Right renal cortex interstitium (tissue), 3 donors: Measurements from ENCODE around the gene ADGRL3. TPM values are rescaled to one million over a fixed set of nuclear protein-coding genes. Genes with fewer than 3 reads are reported as not detected.
"Not testable (repeated sequence)": the region's sequence is repeated elsewhere in the genome, so short reads cannot be mapped to it uniquely, and the experiment has no call there.

Experiments
- DNase-seq, 3 donors: peaks; one replicate each; pipeline ENCODE4 v3.0.0-alpha.2; 2013; ENCODE audit warnings: low read depth in 3 of 3, low spot score in 2 of 3
- polyA plus RNA-seq, 3 donors: library from polyadenylated mRNA; unstranded; fragments of 120-200 nt; gene quantifications; one replicate each; pipeline ENCODE4 v1.2.1, GENCODE V29; 2013; ENCODE audit not compliant: insufficient read length in 3 of 3

The ADGRL3 gene
- polyA plus RNA-seq, 3 donors = 24.5 to 30.2 (median 28.7) TPM

- DNase-seq = peak in 2 of 3 donors; percentile 6 to 15
These were observed 514.3 kb downstream of the ADGRL3 start for GRCh38 chr4:61714387-61714911.

DNA sequence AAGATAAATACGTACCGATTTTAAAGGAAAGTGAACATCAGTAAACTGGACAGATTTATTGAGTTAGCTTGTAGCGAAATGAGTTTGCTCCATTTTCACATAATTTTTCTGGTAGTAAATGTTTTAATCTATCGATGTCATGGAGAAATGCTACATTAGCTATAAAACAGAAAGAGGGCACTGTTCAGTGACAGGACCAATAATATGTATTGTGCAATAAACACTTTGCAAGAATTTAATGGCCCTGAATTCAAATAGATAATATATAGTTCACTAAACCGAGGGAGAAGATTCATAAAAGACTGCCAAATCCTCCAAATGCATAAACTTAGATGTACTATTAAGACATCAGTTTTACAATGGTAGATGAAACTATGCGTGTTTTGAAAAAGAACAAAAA, 516.3 kb downstream of the ADGRL3 start:
- DNase-seq = no peak

DNA sequence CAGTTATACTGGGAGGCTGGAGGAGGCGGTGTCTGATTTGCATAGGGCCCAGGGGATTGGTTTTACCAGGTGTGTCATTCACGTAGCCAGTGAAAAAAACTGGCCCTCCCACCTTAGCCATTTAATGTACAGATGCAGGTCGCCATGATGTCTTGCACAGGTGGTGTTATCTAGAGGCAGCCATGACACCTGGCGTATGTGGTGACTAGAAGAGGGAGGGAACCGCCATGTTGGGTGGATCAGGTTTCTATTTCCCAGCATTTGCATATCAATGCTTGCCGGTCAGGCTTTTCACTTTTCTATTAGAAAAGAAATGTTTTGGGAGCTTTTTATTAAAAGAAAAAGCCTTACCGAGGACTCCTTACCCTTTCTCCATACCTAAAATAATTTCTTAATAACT, 523.4 kb downstream of the ADGRL3 start:
- DNase-seq = no peak

GRCh38 chr4:61727286-61727685, 527.2 kb downstream of the ADGRL3 start:
- DNase-seq = no peak

DNA sequence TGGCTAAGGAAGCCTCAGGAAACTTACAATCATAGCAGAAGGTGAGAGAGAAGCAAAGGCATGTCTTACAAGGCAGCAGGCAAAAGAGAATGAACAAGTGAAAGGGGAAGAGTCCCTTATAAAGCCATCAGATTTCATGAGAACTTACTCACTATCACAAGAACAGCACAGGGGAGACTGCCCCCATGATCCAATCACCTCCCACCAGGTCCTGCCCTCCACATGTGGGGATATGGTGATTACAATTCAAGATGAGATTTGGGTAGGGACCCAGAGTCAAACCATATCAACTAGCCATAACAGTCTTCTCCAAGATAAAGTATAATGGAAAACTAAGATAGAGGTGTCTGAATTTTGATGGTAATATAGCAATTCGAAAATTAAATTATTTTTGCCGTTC, 534.3 kb downstream of the ADGRL3 start:
- DNase-seq = no peak

DNA sequence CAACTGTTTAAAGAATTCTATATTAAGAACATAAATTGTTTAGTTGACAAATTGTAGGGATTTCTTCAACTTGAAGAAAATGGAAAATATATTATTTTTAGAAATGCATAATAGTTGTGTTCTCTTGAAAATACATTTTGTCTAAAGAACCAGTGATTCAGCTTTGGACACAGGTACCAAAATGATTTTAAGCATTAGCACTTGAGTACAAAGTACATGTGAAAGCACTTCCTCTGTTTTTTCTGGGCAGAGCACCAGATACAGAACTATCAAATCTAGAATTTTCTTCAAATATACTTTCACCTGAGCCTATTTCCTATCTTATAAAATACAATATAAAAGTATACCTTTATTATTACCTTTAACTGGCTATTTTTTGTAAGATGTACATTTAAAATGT, 539.8 kb downstream of the ADGRL3 start:
- no peak for DNase-seq

GRCh38 chr4:61740886-61741285, 540.8 kb downstream of the ADGRL3 start:
- no peak for DNase-seq

DNA sequence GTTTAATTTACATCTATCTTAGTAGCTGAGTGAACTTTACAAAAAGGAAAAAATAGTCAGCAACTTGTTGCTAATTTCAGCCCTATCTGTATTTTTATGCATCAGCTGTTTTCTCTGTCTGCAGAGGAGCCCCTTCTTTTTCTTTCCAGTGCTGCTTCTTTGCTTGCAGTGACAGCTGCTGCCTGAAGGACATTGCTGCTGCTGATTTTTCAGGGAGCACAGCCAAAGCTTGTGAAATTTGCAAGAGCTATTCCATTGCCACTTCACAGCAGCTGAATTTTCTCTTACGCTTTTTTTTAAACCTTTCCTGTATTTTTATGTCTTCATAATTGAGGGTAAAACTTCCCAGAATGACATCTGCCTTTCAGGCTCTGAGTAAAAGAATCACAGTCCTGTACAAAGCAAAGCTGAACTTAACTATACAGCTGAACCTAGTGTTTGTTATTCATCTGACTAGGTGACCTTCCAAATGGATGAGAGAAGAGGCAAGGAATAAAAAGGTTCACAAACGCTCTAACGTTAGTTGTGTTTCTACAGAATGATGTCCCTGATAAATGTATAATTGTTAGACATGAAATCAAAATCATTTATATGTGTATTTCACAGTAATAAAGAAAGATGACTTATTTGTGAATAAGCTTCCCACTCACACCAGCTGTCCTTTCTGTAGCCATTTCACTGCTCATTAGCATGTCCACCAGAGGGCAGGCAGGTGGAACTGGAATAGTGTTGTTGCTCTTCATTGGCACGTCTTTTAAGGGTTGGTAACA, 541.4 kb downstream of the ADGRL3 start:
- DNase-seq = peak in 2 of 3 donors; percentile 10 to 25

GRCh38 chr4:61750810-61751209, 550.7 kb downstream of the ADGRL3 start:
- DNase-seq = no peak

DNA sequence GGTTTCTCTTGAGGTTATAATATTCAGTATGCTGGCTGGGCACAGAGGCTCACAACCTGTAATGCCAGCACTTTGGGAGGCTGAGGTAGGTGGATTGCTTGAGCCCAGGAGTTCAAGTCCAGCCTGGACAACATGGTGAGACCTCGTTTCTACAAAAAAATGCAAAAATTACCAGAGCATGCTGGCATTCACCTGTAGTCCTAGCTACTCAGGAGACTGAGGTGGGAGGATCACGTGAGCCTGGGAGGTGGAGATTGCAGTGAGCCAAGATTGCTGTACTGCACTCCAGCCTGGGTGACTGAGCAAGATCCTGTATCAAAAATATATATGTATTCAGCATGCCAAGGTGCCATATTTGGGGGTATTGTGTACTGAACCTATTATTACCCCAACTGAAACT, 552.5 kb downstream of the ADGRL3 start:
- no peak for DNase-seq

- DNase-seq = no peak
These were observed 553.6 kb downstream of the ADGRL3 start for GRCh38 chr4:61753739-61754138.

- DNase-seq = not testable (repeated sequence)
These were observed 556.8 kb downstream of the ADGRL3 start for GRCh38 chr4:61756937-61757336.

DNA sequence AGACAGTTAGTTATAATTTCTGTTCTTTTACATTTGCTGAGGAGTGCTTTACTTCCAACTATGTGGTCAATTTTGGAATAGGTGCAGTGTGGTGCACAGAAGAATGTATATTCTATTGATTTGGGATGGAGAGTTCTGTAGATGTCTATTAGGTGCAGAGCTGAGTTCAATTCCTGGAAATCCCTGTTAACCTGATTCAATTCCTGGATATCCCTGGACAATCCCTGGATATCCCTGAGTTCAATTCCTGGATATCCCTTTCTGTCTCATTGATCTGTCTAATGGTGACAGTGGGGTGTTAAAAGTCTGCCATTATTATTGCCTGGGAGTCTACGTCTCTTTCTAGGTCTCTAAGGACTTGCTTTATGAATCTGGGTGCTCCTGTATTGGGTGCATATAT, 557.9 kb downstream of the ADGRL3 start:
- not testable (repeated sequence) for DNase-seq

- DNase-seq = not testable (repeated sequence)
These were observed 558.5 kb downstream of the ADGRL3 start for GRCh38 chr4:61758596-61758995.

DNA sequence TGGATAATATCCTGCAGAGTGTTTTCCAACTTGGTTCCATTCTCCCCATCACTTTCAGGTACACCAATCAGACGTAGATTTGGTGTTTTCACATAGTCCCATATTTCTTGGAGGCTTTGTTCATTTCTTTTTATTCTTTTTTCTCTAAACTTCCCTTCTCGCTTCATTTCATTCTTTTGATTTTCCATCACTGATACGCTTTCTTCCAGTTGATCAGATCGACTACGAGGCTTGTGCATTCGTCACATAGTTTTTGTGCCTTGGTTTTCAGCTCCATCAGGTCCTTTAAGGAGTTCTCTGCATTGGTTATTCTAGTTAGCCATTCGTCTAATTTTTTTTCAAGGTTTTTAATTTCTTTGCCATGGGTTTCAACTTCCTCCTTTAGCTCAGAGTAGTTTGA, 559.1 kb downstream of the ADGRL3 start:
- DNase-seq = not testable (repeated sequence)

DNA sequence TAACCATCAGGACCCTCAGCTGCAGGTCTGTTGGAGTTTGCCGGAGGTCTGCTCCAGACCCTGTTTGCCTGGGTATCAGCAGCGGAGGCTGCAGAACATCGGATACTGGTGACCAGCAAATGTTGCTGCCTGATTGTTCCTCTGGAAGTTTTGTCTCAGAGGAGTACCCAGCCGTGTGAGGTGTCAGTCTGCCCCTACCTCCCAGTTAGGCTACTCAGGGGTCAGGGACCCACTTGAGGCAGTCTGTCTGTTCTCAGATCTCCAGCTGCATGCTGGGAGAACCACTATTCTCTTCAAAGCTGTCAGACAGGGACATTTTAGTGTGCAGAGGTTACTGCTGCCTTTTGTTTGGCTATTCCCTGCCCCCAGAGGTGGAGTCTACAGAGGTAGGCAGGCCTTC, 559.8 kb downstream of the ADGRL3 start:
- not testable (repeated sequence) for DNase-seq

GRCh38 chr4:61760820-61761219, 560.7 kb downstream of the ADGRL3 start:
- no peak for DNase-seq

DNA sequence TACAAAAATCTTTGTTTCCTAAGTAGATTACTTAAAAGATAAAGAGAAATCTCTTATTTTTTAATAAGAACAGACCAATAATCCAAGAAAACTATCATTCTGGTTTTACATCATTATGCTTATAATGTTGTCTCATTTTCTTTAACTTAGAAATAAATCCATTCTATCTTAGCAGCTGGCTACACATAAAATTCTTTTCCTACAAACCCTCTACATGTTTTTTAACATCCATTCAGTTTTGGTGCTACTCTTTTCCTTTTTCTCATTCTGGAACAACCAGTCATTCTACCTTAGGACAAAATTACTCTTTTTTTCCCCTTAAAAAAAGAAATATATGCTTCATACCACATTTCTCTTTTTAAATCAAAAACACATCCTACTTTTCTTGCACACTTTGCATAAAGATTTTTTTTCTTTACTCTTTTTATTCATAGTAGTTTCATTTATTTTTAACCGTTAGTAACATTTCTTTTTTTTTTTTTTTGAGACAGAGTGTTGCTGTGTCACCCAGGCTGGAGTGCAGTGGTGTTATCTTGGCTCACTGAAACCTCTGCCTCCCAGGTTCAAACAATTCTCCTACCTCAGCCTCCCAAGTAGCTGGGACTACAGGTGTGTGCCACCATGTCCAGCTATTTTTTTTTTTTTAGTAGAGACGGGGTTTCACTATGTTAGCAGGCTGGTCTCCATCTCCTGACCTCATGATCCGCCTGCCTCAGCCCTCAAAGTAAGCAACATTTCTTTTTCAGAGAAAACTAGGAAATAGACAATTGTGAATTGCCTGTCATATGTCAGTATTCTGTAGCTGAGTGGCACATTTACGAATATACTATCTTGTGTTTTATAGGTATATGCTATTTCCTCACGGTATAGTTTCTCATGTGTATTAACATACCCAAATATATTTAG, 562.8 kb downstream of the ADGRL3 start:
- no peak for DNase-seq

GRCh38 chr4:61763682-61764081, 563.6 kb downstream of the ADGRL3 start:
- no peak for DNase-seq

- DNase-seq = not testable (repeated sequence)
These were observed 564.0 kb downstream of the ADGRL3 start for GRCh38 chr4:61764090-61764489.

DNA sequence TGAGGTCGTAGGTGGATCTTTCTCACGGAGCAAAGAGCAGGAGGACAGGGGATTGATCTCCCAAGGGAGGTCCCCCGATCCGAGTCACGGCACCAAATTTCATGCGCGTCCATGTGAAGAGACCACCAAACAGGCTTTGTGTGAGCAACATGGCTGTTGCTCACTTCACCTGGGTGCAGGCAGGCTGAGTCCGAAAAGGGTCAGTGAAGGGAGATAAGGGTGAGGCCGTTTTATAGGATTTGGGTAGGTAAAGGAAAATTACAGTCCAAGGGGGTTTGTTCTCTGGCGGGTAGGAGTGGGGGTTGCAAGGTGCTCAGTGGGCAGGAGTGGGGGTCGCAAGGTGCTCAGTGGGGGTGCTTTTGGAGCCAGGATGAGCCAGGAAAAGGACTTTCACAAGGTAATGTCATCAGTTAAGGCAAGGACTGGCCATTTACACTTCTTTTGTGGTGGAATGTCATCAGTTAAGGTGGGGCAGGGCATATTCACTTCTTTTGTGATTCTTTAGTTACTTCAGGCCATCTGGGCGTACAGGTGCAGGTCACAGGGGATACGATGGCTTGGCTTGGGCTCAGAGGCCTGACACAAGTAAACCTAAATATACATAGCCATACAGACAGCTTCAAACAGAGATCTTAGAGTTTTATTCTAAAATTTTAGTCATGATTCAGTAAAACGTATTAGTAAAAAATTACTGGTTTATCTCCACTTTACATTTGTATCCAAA, 569.5 kb downstream of the ADGRL3 start:
- not testable (repeated sequence) for DNase-seq
